Erythroblast (primary cell): ENCODE measurements around the gene NFIX.

Experiments
- GATA1 ChIP-seq: IDR thresholded peaks from 2 replicates; pipeline ENCODE4 v1.6.1; 2011; ENCODE audit warnings: low read depth, mild to moderate bottlenecking, control low read depth, low read length, moderate library complexity
- POLR2A ChIP-seq: IDR thresholded peaks from 2 replicates; pipeline ENCODE4 v1.6.1; 2011; ENCODE audit warnings: mild to moderate bottlenecking, low read length

GRCh38 chr19:13047374-13047773 lies 52.1 kb downstream of the NFIX start:
- TF ChIP-seq POLR2A (no peak), GATA1 (no peak)
